ENCODE data around the gene NKD1.
"Not testable (repeated sequence)": the region's sequence is repeated elsewhere in the genome, so short reads cannot be mapped to it uniquely, and the experiment has no call there.

Gene NKD1

GRCh38 chr16:50548125-50548908 lies at the start of gene NKD1:
Gene NKD1 (plus strand): TSS chr16:50548396. CDS start chr16:50548554, 158 bp downstream.
- peak; percentile 10 for DNase-seq

GRCh38 chr16:50498431-50499155 lies 49.6 kb upstream of the NKD1 start:
- DNase-seq, result no peak

GRCh38 chr16:50499254-50499653 lies 48.9 kb upstream of the NKD1 start:
- DNase-seq, result no peak

GRCh38 chr16:50500171-50500874 lies 47.9 kb upstream of the NKD1 start:
- DNase-seq, result no peak

GRCh38 chr16:50501251-50501650 lies 46.9 kb upstream of the NKD1 start:
- DNase-seq, result no peak

- no peak for DNase-seq
Measured at GRCh38 chr16:50501986-50502615, 46.1 kb upstream of the NKD1 start.

GRCh38 chr16:50502616-50503011 lies 45.6 kb upstream of the NKD1 start:
- DNase-seq, result peak; percentile 22

GRCh38 chr16:50503868-50504531 lies 44.2 kb upstream of the NKD1 start:
- DNase-seq, result not testable (repeated sequence)

GRCh38 chr16:50505115-50505514 lies 43.1 kb upstream of the NKD1 start:
- no peak for DNase-seq

- DNase-seq, result no peak
Measured at GRCh38 chr16:50505714-50506542, 42.3 kb upstream of the NKD1 start.

GRCh38 chr16:50506543-50506937 lies 41.7 kb upstream of the NKD1 start:
- no peak for DNase-seq

- no peak for DNase-seq
Measured at GRCh38 chr16:50507397-50507796, 40.8 kb upstream of the NKD1 start.

- peak; percentile 8 for DNase-seq
Measured at GRCh38 chr16:50509521-50510341, 38.5 kb upstream of the NKD1 start.

GRCh38 chr16:50515218-50515617 lies 33.0 kb upstream of the NKD1 start:
- DNase-seq, result no peak

- DNase-seq, result no peak
Measured at GRCh38 chr16:50516401-50516800, 31.8 kb upstream of the NKD1 start.

- no peak for DNase-seq
Measured at GRCh38 chr16:50516890-50517289, 31.3 kb upstream of the NKD1 start.

- no peak for DNase-seq
Measured at GRCh38 chr16:50517450-50518252, 30.5 kb upstream of the NKD1 start.

- no peak for DNase-seq
Measured at GRCh38 chr16:50519001-50519400, 29.2 kb upstream of the NKD1 start.

GRCh38 chr16:50519602-50520001 lies 28.6 kb upstream of the NKD1 start:
- no peak for DNase-seq
